Measurements from ENCODE around the gene ADCY3.

Gene ADCY3

DNA sequence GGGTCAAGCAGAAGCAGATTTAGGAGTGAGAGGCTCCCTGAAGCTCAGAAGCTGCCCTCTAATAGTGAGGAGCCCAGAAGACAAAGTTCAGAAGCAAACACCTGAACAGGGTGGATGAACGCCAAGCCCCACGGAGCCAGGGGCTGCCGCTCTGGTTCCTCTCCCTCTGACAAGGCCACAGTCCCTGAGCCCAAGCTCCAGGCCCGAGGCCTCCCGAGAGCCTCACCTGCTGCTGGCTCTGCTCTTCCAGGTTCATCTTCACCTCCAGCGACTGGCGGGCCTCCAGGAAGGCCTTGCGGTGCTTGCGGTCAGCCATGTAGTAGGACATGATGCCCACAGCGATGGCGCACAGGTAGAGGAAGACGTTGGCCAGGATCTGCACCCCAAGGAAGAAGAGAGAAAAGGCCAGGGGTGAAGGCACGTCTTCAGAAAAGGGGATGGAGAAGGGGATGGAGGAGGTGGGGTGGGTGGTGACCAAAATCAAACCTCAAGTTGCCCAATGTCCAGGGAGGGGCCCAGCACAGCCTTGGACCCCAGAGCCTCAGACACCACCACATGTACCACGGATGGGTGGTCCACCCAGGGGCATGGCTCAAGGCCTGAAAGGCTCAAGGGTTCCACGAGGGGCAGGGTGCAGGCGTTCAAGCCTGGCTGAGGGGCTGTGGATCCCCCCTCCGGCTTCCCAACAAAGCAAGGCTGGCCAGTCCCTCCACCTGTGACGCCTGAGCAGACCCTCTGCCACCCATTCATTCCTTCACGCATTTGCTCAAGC lies 47.5 kb downstream of the ADCY3 start:
- no peak for DNase-seq

DNA sequence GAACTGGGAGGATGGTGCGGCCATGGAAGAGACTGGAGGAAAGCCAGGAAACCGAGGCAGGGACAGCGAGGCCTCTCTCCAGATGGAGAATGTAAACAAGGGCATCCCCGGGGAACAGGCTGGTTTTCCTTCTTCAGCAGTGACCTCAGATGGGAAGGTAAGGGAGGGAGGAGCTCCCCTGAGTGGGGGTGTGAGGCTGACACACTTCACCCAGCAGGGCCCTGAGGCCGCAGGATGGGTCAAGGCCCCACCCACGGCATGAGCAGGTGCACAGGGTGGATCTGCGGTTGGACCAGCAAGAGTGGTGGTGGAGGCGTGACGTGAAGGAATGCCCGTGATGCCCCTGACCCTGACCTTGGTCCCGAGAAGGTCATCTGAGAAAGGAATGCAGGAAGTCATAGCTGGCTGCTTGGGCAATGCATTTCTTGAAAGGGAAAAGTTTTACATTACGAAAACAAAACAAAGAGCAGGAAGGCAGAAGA lies 48.1 kb downstream of the ADCY3 start:
- DNase-seq: no peak

DNA sequence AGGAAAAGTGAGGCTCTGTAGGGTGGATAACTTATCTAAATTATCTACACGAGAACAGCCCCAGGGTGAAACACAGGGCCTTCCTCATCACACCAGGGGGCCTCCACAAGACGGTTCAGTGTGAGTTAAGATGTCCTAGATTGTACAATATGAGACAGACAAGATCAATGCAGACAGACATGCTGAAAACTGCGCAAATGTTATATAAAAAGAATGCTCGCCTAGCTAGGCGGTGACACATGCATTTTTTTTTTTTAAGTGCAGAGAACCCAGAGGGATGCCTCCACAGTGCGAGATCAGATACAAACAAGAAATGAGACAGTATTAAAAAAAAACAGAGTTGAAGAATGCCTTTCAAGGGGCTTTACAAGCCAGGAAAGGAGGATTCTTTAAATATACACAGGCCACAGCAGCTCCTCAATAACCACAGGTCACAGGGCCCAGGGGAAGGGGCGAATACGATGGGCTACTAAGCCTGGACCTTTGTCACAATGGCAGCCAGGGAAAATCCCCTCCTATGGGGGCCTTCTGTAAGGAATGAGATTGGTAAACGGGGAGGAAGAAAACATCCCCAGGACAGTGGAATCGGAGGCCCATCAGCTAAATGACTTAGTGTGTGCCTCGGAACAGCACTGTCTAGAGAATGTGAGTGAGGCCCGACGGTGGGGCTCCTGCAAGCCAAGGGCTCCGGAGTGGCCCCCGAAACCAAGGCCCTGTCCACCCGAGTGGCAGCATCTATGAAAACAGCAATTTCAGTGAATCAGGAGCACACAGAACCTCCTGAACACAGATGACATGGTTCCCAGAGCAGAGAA lies 48.9 kb downstream of the ADCY3 start:
- no peak for DNase-seq

DNA sequence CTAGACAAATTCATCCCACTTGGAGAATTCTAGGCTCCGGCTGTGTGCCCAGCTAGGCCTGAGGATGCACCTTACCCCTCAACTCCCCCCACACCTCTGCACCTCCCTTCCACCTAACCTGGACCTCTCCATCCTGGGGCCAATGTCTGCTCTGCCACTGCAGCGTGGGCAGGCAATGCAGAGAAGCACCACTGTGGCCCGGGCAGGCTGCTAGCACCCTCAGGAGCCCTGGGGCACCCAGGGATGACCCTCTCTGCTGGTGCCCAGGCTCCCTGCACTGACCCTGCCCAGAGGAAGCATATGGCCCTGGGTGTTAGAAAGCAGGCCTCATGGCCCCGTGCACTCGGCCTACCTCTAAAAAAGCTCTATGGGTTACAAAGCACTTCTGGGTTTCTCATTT lies 49.6 kb downstream of the ADCY3 start:
- no peak for DNase-seq

DNA sequence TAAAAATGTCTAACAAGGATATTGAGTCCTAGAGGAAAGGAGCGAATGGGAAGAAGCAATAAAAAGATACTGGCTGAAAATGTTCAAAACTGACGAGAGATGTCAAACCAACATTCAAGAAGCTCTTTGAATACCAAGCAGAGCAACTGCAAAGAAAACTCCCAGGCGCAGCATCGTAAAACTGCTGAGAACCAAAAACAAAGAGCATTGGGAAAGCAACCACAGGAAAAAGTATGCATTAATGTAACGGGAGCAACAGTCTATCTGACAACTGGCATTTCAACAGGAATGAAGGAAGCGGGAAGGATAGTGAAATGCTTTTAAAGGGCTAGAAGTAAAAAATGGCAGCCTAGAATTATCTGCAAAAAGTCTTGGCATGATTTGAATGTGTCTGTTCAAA lies 53.1 kb downstream of the ADCY3 start:
- no peak for DNase-seq

DNA sequence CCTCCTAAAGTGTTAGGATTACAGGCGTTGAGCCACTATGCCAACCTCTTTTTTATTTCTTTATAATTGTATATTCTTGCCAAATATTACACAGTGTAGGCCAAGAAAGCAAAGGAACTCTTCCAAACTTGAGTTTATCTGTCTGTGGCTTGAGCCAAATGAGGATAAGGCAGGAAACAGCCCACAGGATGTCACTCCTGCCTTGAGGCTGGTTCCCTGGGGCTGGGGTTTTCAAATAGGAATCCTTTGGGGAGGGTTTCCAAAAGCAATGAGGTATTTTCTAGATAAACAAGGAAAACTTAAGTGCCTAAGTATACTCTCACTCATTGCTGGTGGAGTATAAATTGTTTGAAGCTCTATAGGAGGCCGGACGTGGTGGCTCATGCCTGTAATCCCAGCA lies 56.4 kb downstream of the ADCY3 start:
- DNase-seq: no peak

DNA sequence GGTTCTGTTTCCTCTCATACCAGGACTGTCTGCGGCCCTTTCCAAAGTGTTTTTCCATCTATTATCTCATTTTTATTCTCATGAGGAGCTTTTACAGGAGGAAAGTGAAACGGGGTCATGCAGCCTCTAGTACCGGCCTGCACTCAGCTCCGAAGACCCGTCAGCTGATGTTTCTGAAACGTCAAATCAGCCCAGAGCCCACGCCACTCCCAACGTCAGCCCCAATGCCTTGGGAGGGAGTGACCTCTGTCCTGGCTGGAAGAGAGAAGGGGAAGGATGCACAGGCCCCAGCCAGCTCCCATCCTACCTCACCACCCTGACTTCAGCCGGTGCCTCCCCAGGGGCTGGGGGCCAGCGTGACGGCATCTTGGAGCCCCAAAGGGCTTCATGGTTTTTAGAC lies 58.5 kb downstream of the ADCY3 start:
- DNase-seq: no peak

DNA sequence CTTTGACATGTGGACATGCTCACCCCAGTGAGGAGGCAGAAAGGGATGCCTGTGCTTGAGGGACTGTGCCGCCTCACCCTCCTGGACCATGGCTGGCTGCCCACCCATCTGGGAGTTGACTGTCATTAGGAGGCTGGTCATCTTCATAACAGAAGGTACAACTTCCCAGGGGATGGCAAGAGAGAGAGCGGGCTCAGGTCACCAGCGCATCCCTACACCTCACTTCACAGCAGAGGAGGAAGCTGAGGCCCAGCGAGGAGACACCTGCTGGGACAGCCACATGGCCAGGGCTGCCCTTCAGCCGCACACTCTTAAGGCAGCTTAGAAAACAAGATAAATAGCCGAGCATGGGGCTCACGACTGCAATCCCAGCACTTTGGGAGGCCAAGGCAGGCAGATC lies 59.4 kb downstream of the ADCY3 start:
- DNase-seq: no peak

DNA sequence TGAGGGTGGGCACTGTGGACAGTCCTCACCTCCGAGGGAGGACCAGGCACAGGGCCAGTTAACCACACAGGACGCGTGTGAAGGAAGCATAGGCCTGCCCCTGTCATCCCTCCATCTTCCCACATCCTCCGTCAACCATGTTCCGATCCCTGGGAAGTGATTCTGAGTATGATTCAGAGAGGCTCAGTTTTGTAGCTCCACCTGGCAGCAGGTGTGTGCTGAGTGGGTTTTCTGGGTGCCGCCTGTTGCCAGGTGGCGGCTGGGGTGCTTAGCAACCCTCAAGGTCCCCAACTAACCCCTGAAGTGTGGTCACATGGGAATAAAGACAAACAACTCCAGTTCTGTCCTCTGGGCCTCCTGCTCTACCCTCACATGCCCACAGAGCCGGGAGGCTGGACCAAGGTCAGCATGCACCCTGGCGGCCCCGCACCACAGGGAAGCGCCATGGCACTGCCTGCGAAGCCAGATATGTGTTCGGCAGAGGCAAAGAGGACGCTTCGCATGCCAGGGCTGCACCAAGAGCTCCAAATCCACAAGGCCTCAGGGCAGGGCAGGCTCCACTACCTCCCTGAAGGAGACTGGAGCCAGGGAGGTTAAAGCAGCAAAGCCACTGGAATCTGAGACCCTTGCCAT lies 60.0 kb downstream of the ADCY3 start:
- DNase-seq: no peak

DNA sequence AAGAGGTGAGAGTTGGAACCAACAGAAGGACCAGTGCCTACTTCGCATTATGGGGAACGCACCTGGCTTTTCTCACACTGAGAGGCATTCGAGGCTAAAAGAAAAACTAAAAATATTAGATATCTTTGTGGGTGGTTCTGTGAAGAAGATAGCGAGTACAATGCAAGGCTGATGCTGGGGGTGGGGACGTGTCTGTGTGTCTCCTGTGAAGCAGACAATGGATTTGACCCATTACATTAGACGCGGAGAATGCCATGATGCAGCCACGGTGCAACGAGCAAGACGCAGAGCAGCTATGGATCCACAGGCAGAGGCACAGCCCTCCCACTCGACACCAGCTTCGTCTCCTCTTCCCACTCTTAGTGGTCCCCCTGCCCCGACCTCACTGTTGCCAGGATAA lies 61.0 kb downstream of the ADCY3 start:
- DNase-seq: no peak

DNA sequence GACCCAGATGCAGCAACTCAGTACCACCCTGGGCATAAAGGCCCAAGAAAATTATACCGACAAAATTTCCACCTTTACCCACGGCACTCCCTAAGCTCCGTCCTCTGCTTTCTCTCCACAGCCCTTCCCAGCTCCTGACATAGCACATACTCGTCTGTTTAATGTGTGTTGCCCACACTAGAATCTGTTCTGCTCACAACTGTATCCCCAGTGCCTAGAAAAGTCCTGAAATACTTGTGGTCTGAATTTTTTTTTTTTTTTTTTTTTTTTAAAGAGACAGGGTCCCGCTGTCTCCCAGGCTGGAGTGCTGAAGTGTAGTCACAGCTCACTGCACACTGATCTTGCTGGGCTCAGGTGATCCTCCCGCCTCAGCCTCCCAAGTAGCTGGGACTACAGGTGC lies 62.3 kb downstream of the ADCY3 start:
- DNase-seq: no peak

DNA sequence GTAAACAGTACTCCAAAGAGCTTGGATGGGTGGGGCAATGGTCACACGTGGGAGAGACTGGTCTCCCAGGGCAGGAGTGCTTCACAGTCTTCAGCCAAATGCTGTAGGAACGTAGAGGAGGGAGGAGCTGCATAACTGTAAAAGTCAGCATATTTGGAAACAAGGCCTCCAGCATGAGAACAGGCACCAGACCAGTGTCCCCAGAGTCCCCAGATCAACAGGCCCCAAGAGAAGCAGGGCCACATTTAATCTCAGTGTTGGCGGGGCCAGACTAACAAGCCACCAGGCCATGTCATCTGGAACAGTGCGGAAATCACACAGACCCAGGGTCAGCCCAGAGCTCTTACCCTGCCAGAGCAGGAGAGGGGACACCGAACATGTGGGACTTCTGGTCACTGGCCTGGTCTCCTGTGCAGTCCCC lies 63.2 kb downstream of the ADCY3 start:
- DNase-seq: no peak

DNA sequence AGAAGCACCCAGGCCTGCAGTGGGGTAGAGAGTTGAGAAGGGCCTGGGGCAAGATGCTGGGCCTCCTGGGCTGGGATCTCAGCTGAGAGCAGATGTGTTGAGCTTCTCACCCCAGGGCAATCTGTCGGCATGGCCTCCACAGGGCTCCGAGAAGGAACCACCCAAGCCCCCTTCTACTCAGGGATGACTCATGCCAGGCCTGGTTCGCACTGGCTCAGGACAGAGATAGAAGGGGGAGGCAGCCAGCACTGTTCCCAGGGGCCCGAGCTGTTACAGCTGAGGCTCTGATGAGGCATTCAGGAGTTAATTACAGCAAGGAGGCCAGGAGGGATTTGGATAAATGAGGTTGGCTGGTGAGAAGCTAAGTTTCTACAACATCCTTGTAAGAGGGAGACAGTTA lies 64.3 kb downstream of the ADCY3 start:
- no peak for DNase-seq

DNA sequence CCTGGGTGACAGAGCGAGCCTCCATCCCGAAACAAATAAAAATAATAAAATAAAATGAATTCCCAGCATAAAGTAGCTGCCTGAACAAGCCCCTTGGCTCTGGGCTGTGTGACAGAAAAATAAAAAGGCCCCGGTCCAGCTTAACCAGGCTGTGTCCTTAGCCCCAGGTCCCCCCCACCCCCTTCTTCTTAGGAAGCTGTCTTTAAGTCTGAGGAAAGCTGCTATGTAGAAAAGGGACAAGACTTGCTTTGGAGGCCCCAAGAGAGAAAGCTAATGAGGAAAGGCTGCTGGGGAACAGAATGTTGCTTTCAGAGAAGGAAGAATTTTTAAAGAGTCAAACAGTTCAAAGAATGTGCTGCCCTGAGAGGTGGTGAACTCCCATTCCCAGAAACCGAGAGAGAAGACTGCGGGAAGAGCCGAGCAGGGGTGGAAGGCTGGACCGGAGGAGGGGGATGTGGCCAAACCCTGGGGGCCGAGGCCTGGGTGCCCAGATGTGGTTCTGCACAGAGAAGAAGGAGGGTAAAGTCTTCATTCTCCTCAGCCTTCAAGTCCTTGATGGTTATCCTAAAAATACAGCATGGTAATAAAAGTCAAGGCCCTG lies 64.9 kb downstream of the ADCY3 start:
- no peak for DNase-seq

DNA sequence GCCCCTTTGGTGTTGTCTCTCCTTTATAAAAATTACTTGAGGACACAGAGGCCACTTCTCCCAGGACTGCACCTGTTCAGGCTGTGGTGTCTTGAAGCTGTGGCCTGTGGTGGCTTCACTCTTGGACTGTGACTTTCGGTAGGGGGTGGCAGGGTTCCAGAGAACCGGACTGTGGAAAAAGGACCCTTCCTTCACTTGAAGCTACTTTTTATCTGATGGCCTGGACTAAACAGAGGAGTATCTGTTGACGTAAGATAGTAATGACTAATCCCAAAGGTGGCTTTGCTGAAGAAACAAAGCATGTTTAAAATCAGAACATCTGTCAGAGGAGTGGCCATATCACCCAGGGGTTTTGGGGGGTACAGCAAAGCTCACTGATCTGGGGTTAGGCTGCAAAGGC lies 66.0 kb downstream of the ADCY3 start:
- no peak for DNase-seq

DNA sequence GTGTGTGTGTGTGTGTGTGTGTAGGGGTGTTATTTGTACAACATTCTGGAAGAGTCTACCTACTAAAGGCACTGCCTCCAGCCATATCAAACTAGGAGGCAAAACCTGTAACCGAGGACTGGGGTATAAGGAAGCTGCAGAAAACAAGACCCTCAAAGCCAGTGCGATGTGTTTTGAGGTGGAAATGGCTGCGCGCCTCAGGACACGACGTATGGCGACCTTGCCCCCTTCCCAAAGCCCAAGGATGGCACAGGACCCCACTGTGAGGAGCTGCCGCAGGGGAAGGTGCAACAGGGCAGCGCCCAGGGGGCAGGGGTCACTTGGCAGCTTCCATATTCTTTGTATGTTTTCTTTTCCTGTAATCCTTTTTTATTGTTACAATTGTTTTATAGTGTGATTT lies 67.0 kb downstream of the ADCY3 start:
- no peak for DNase-seq

DNA sequence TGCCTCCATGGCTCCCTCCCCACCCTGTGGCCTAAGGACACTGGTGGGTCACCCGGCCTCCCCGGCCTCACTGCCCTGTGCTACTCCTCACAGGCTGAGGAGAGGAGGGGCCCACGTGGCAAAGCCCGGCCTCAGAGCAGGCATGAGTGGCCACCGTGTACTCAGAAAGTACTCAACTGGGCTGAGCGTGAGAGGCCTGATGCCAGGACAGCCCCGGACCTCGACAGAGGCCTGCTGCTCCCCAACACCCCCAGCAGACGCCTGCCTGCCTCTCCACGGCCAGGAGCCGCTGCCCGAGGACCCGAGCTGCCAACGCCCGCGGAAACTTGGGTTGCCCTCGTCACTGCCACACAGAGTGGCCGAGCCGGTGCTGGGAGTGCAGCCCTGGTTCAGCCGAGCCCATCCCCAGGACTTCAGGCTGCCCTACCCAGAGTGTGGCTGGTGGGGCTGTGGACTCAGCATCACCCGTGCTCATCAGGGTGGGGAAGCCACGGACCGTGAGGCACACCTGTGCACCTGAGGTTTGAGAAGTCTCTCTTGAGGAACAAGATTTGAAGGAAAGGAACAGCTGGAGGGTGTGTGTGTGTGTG lies 67.5 kb downstream of the ADCY3 start:
- no peak for DNase-seq

DNA sequence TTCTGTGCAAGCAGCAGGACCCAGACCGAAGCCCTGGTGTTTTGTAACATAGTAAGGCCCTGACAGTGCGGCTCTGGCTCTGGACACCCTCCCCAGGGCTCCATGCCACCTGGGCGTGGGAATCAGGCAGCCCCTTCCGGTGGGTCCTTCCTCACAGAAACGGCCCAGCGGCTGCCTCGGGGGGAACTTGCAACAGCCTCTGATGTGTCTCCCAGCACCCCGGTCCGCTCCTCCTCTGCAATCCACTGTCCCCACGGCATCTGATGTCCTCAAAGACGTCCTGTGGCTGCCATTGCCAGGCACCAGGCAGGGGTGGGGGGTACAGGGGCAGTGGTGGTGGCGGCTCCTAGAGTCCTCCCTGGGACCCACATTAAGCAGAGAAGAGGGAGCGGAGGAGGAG lies 68.0 kb downstream of the ADCY3 start:
- no peak for DNase-seq

DNA sequence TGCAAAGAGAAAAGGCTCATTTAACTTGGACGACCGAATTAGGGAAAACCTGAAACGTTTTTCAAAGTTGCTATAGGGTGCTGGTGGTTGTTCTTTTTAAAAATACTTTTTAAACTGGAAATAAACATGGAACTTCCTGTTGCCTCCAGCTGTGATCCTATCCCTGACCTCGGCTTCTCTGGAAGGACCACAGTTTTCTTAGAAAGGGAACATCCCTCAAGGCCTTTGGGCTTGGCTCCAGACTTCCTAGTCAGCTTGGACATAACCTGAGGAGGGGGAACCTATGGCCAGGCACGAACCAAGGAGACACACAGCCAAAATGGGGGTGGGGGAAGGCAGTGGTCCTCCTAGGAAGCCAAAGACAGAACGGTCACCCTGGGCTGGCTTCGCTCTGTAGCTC lies 69.1 kb downstream of the ADCY3 start:
- DNase-seq: no peak

DNA sequence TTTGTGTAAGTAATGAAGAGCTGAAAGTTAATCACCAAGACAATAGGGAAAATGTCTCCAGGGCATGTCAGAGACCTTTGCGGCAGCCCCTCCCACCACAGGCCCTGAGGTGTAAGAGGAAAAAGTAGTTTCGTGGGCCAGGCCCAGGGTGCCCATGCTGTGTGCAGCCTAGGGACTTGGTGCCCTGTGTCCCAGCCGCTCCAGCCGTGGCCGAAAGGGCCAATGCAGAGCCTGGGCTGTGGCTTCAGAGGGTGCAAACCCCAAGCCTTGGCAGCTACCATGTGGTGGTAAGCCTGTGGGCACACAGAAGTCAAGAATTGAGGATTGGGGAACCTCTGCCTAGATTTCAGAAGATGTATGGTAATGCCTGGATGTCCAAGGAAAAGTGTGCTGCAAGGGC lies 74.3 kb downstream of the ADCY3 start:
- no peak for DNase-seq

DNA sequence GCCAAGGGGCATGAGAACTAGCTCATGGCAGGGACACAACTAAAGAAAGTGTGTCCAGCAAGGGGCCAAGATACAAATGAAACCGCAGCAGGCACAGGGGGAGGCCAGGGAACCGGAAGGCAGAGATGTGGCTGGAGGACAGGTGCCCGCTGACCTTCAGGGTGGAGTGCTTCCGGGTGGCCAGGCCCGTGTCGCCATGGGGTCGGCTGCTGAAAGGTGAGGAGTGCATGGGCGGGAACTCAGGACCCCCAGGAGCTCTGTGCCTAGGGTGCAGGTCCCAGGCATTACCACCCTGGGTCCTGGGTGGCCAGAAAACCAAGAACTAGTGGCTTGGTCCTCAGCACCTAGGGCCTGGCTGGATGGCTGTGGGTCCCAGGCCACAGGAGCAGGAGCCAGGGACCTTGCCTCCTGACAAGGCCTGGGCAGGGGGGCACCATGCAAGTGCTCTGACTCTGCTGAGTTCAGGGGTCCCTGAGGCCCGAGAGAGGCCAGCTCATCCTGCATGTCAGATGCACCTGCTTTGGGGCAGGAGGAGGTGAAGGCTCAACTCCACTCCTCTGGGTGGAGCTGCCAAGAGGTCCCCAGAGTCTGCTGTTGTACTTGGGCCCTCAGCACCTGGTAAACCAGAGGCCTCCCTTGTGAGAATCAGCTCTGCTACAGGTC lies 75.9 kb downstream of the ADCY3 start:
- DNase-seq: no peak

DNA sequence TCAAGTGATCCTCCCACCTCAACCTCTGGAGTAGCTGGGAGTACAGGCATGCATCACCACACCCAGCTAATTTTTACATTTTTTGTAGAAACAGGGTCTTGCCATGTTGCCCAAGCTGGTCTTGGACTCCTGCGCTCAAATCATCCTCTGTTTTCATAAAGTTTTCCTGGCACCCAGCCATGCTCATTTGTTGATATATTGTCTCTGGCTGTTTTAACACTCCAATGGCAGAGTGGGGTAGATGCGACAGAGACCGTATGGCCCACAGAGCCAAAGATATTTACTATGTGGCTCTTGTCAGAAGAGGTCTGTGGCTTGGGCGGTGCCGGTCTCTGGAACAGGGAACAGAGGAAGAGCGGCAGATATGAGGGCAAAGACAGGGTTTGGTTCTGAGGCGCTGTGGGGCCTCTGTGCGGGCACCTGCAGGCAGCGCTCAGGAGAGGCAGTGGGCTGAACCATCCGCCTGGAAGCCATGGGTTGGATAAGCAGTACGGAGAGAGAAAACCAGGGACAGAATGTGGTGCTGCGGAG lies 76.6 kb downstream of the ADCY3 start:
- no peak for DNase-seq
